Esophagus muscularis mucosa (tissue), 3 donors: ENCODE measurements around the gene MEIOSIN.

ENCODE experiments used
- CTCF ChIP-seq, 3 experiments: fragments of 200-600 bp in 2 of 3; fragments of 450-650 bp in 1 of 3; sonication (generic) in 2 of 3; IDR thresholded peaks; one replicate each; pipeline ENCODE4 v1.5.1; 2017 to 2019; ENCODE audit warnings: antibody characterized with exemption in 3 of 3, mild to moderate bottlenecking in 2 of 3, moderate library complexity in 1 of 3
- POLR2A ChIP-seq: fragments of 450-650 bp; IDR thresholded peaks from one replicate; pipeline ENCODE4 v1.6.1; 2017; ENCODE audit warnings: antibody characterized with exemption, moderate library complexity, mild to moderate bottlenecking, low read depth
- POLR2AphosphoS5 ChIP-seq, 2 donors: sonication (generic); formaldehyde crosslinking; IDR thresholded peaks; one replicate each; pipeline ENCODE4 v1.6.1; 2017; ENCODE audit warnings: antibody characterized with exemption in 2 of 2

- no peak for TF ChIP-seq CTCF (IDR thresholded peaks at IDR 0.05)
- no peak for TF ChIP-seq POLR2A
- no peak for TF ChIP-seq POLR2AphosphoS5 (IDR thresholded peaks at IDR 0.05)
Measured at GRCh38 chr19:45774765-45775164, 41.5 kb downstream of the MEIOSIN start.
